ENCODE measurements around the gene ZNF280D. TPM values are rescaled to one million over a fixed set of nuclear protein-coding genes. Genes with fewer than 3 reads are reported as not detected.
A peak's percentile ranks its signal among the peaks of the same experiment; 100 is the strongest.

ZNF280D gene
- total and polyA plus RNA-seq, 2 donors (not counting 1 experiment from before 2014, with no cell fraction given), result 11.9 to 37.7 TPM

- Histone ChIP-seq H2AFZ (ENCODE audit: low read length) (no peak overlapping the region), H3K9me3 (ENCODE audit: control insufficient read depth, insufficient read depth, low read depth, low read length) (no peaks in the 10 kb centered on the region), H3K36me3 (ENCODE audit: control insufficient read depth, insufficient read depth, low read length) (no peaks in the 10 kb centered on the region), H3K79me2 (ENCODE audit: control insufficient read depth, insufficient read depth, low read length) (no peaks in the 10 kb centered on the region), H3K4me1 (ENCODE audit: control insufficient read depth, extremely low read depth, insufficient read depth, low read length) (peaks cover 2% of the 10 kb centered on the region), H3K9ac (ENCODE audit: insufficient read depth, low read length) (no peak overlapping the region), H3K27me3 (ENCODE audit: control insufficient read depth, insufficient read depth, low read length) (no peaks in the 10 kb centered on the region), H3K4me2 (ENCODE audit: extremely low read depth, insufficient read depth, low read length) (no peak overlapping the region), H3K4me3 (replicated peaks in 1 of 4; ENCODE audit: control extremely low read depth in 1 of 4, insufficient read depth in 1 of 4, low read depth in 3 of 4, low read length in 4 of 4) (no peak overlapping the region), H3K27ac (ENCODE audit: insufficient read depth, low read length) (no peak overlapping the region), H4K20me1 (ENCODE audit: control insufficient read depth, extremely low read depth, insufficient read depth, low read length) (no peaks in the 10 kb centered on the region)
- peak; percentile 55 to 86 for DNase-seq (ENCODE audit: low read depth in 2 of 2)
- no peak for TF ChIP-seq CTCF (conservative IDR thresholded peaks at IDR 0.05 in 1 of 2, IDR thresholded peaks at IDR 0.05 in 1 of 2; ENCODE audit: low read depth in 1 of 2, low read length in 2 of 2)
- TF ChIP-seq EZH2 (IDR thresholded peaks at IDR 0.05; ENCODE audit: low read length, missing control alignments), result no peak
These were observed 134.3 kb downstream of the ZNF280D start for GRCh38 chr15:56598991-56599390.

- H3K36me3 ChIP-seq (ENCODE audit: control insufficient read depth, insufficient read depth, low read length), result no peaks in the 10 kb centered on the region
- peak; percentile 24 to 27 for DNase-seq (ENCODE audit: low read depth in 2 of 2)
- no peak overlapping the region for H3K27ac ChIP-seq (ENCODE audit: insufficient read depth, low read length)
- no peaks in the 10 kb centered on the region for H3K4me1 ChIP-seq (ENCODE audit: control insufficient read depth, extremely low read depth, insufficient read depth, low read length)
- no peak overlapping the region for H3K4me2 ChIP-seq (ENCODE audit: extremely low read depth, insufficient read depth, low read length)
- TF ChIP-seq EZH2 (IDR thresholded peaks at IDR 0.05; ENCODE audit: low read length, missing control alignments) (no peak), CTCF (conservative IDR thresholded peaks at IDR 0.05 in 1 of 2, IDR thresholded peaks at IDR 0.05 in 1 of 2; ENCODE audit: low read depth in 1 of 2, low read length in 2 of 2) (no peak)
- no peaks in the 10 kb centered on the region for H3K27me3 ChIP-seq (ENCODE audit: control insufficient read depth, insufficient read depth, low read length)
- no peak overlapping the region for H3K4me3 ChIP-seq (replicated peaks in 1 of 4; ENCODE audit: control extremely low read depth in 1 of 4, insufficient read depth in 1 of 4, low read depth in 3 of 4, low read length in 4 of 4)
- H3K9ac ChIP-seq (ENCODE audit: insufficient read depth, low read length), result no peak overlapping the region
- no peaks in the 10 kb centered on the region for H3K9me3 ChIP-seq (ENCODE audit: control insufficient read depth, insufficient read depth, low read depth, low read length)
- no peak overlapping the region for H2AFZ ChIP-seq (ENCODE audit: low read length)
- H4K20me1 ChIP-seq (ENCODE audit: control insufficient read depth, extremely low read depth, insufficient read depth, low read length), result no peaks in the 10 kb centered on the region
- no peaks in the 10 kb centered on the region for H3K79me2 ChIP-seq (ENCODE audit: control insufficient read depth, insufficient read depth, low read length)
These were observed 145.6 kb downstream of the ZNF280D start for GRCh38 chr15:56587686-56588085.

GRCh38 chr15:56586206-56586605 lies 147.1 kb downstream of the ZNF280D start:
- no peak for DNase-seq (ENCODE audit: low read depth in 2 of 2)
- TF ChIP-seq EZH2 (IDR thresholded peaks at IDR 0.05; ENCODE audit: low read length, missing control alignments) (no peak), CTCF (conservative IDR thresholded peaks at IDR 0.05 in 1 of 2, IDR thresholded peaks at IDR 0.05 in 1 of 2; ENCODE audit: low read depth in 1 of 2, low read length in 2 of 2) (no peak)

More at GRCh38 chr15:56586206-56586605, 147.1 kb downstream of the ZNF280D start:
- Histone ChIP-seq H4K20me1 (ENCODE audit: control insufficient read depth, extremely low read depth, insufficient read depth, low read length) (no peaks in the 10 kb centered on the region), H3K4me3 (replicated peaks in 1 of 4; ENCODE audit: control extremely low read depth in 1 of 4, insufficient read depth in 1 of 4, low read depth in 3 of 4, low read length in 4 of 4) (no peak overlapping the region), H3K27me3 (ENCODE audit: control insufficient read depth, insufficient read depth, low read length) (no peaks in the 10 kb centered on the region), H2AFZ (ENCODE audit: low read length) (no peak overlapping the region), H3K4me2 (ENCODE audit: extremely low read depth, insufficient read depth, low read length) (no peak overlapping the region), H3K9me3 (ENCODE audit: control insufficient read depth, insufficient read depth, low read depth, low read length) (no peaks in the 10 kb centered on the region), H3K36me3 (ENCODE audit: control insufficient read depth, insufficient read depth, low read length) (no peaks in the 10 kb centered on the region), H3K9ac (ENCODE audit: insufficient read depth, low read length) (no peak overlapping the region), H3K27ac (ENCODE audit: insufficient read depth, low read length) (no peak overlapping the region), H3K79me2 (ENCODE audit: control insufficient read depth, insufficient read depth, low read length) (no peaks in the 10 kb centered on the region), H3K4me1 (ENCODE audit: control insufficient read depth, extremely low read depth, insufficient read depth, low read length) (no peaks in the 10 kb centered on the region)
